HG02571 (cell line): Measurements from ENCODE around the gene SLC9A3.

Source experiments
- ATAC-seq: cut with Tn5 transposase; IDR thresholded peaks from one replicate; pipeline ENCODE4 v1.9.1; 2021; ENCODE audit warnings: mild to moderate bottlenecking, moderate library complexity; ENCODE audit not compliant: unreplicated experiment

The SLC9A3 gene

DNA sequence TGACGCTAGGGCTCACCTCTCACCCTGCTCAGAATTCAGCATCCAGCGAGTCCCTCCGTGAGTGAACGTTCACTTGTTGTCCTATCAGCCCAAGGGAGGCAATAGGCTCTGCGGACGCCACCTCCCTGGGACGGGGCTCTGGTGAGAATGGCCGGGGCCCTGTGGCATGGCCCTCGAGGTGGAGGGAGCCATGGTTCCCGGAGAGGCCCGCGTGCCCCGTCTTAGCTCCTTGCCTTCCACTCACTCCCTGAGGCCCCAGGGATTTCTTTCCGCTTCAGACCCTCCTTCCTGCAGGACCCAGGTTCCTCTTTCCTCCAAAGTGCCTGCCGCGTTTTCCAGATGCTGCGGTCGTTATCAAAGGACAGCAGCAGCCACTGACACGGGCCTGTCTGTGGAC is 59.8 kb downstream of the SLC9A3 start:
- ATAC-seq: no peak

DNA sequence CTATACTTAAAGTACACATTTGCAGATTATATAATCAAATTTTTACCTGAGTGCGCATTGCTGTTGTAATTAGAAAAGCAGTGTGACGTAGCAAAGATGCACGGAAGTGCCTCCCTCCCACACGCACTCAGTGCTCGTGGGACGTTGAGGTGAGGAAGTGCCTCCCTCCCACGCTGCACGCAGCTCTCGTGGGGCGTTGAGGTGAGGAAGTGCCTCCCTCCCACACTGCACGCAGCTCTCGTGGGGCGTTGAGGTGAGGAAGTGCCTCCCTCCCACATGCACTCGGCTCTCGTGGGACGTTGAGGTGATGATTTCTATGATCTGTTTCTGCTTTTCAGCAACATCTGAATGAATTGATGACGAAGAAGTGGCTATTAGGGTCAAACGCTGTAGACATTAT is 60.3 kb downstream of the SLC9A3 start:
- no peak for ATAC-seq

DNA sequence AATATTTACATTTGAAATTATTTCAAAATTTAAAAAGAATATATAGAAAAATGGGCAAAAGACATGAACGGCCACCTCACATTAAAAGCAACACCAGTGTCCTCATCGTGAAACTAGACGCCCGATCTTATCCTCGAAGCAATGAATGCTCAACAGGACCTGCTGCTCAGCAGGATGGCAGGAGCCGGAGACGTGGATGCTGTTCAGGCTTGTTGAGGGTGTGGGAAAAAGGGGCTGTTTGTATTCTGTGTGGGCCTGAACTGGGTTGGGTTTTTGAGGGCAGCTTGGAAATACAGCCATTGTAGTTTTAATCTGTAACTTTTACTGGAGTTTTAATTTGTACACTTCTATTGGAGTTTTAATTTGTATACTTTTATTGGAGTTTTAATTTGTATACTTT is 60.9 kb downstream of the SLC9A3 start:
- no peak for ATAC-seq

DNA sequence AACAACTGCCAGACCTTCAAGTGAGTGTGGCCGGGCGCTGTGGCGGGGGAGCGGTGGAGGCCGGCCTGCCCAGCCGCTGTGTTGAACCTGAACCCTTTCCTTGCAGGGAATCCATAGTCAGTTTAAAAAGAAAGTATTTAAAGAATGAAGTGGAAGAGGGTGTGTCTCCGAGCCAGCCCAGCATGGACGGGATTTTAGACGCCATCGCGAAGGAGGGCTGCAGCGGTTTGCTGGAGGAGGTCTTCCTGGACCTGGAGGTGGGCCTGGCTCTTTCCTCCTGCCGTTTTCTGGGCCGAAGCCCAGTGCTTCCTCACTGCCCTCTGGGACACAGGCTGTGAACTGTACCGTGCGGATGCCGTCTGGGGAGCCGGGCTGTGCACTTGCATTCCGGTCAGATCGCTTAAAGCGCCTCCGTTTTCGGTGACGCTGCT is 62.2 kb downstream of the SLC9A3 start:
- ATAC-seq: no peak

DNA sequence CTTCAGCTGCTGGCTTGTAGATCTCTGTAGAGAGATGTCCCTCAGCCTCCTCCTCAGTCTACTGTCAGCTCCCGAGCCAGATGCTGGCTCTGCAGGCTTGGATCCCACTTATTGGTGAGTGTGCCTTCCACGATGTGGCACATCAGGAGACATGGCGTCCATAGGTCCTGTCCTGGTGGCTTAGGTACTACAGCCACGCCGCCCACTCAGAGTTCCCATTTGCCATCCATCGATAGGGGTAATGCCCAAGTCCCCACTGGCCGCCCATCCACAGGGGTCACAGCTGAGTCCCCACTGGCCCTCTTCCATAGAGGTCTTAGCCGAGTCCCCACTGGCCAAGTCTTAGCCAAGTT is 64.0 kb downstream of the SLC9A3 start:
- no peak for ATAC-seq

DNA sequence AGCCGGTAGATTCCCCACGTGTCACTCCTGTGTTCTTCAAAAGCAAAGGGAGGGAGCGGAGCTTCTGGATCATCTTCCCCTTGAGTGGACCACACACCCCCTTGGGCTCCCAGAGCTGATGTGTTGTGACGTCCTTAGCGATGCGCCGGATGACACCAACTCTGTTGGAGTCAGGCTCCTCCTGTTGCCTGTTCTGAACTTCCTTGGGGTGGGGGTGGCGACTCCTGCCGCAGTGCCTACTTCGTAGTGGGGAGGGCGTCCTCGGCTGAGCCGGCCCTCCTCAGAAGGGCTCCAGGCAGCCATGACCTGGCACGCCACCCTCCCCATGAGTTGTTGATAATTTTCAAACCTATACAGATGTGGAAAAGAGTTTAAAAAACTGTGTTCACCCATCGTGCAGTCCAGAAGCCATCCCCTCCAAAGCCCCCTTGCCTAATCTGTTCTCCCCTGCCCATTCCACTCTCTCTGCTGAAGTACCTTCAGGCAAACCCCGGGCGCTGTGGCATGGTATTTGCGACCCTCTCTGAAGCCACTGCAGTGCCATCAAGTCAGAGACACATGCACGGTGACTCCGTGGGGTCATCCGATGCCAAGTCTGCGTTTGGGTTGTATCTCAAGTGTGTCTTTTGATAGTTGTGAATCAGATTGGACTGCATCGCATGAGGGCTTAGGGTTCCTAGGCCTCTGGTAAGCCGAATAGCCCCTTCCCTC is 64.5 kb downstream of the SLC9A3 start:
- no peak for ATAC-seq

DNA sequence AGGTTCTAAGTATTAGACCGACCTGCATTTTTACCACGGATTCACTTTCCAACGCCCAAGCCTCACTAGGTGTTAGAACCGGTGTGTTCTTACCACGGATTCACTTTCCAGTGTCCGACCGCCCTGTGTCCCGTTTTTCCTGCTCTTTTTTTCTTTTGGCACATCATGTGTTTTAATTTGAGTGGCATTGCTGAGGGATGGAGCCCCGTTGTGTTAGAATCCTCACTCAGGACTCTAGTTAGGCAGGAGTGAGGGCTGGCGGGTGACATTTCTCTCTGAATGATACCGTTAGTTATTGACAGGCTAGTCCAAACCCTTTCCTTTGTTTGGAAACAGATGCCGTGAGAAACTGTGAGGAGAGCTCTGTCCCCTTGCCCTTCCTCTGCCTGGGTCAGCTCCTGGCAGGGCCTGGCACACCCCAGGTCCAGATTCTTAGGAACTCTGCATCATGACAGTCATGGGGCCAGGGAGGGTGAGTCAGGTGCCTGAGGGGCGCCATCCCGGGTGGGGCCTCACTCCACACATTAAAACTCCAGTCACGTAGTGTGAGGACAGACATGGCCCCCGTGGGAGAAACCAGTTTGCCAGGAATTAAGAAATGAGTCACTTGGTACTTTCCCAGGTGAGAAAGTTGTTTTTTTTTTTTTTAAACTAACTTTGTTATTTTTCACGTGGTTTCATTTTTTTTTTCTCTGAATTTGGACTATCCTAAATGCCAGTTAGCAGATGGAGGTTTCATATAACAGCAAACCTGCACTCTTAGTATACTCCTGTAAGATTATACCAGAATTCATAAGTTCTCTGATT is 65.5 kb downstream of the SLC9A3 start:
- ATAC-seq: no peak

DNA sequence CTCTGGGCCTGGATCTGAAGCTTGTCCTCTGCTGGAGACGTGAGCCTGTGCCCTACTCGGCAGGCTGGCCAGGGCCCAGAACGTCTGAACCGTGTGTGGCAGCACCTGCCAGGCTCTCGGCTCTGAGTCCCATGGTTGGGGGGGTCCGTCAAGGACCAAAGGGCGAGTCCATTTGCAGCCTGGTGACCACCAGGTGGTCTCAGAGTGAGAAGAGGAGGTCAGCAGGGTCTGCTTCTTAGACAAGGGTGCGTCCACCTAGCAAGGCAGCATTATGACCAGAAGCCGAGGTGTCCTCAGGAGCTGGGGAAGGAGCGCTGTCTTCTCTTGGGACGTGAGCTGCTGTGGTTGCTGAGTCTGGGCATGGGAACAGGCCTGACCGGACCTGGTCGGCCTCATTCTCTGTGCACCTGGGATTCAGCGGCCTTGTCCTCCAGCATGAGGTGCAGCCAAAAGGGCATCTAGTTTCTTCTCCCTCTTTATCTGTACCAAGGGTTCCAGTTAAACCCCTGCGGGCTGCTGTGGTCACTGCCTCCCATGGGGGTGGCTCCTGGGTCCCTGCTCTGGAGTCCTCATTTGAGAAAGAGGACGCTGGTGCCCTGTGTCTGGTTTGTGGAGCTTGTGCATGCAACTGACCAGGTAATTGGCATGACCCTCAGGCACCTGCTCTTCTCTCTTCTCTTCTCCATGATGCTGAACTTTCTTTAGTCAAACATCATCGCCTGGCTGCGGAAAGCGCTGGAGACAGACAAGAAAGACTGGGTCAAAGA is 66.9 kb downstream of the SLC9A3 start:
- no peak for ATAC-seq

DNA sequence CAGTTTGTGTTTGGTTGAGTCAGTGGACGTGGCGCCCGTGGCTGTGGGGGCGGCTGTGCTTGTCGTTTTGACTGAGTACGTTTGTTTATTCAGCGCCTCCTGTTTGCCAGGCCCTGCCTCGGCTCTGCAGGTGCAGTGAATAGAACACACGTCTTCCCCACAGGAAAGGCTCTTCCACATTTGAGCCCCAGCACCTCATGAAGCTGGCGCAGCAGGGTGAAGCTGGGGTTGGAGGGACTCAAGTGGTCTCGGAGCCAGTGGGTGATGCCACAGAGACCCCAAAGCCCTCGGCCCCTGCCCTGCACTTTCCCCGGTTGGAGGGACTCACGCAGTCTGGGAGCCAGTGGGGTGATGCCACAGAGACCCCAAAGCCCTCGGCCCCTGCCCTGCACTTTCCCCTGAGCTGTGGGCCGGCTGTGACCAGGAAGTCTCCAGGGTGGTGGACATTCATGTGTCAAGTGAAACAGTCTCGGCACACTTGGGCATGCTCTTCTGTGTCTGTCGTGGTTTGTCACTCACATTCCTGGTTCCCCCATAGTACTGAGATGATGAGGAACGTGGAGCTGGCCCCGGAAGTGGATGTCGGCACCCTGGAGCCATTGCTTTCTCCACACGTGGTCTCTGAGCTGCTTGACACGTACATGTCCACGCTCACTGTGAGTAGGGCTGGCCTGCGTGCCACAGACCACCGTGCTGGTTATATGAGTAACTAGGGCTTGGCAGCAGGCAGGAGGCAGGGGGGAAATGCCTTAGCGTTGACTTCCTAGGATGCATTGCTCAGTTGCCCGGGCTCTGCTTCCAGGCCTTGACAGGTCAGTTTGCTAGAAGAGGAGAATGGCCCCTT is 67.7 kb downstream of the SLC9A3 start:
- no peak for ATAC-seq

DNA sequence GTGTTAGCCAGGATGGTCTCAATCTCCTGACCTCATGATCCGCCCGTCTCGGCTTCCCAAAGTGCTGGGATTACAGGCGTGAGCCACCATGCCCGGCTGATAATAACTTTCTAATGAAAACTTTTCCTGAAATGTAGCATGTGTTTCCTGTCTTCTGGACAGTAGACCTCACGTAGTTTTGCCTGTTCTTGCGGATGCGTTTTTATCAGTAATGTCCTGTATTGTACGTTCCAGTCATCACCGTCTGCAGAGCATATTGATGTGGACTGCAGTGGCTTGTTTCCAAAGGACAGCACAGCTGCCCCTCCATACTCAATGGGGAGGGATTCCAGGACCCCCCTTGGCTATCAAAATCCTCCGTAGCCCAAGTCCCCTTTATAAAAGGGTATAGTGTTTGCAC is 68.4 kb downstream of the SLC9A3 start:
- no peak for ATAC-seq

DNA sequence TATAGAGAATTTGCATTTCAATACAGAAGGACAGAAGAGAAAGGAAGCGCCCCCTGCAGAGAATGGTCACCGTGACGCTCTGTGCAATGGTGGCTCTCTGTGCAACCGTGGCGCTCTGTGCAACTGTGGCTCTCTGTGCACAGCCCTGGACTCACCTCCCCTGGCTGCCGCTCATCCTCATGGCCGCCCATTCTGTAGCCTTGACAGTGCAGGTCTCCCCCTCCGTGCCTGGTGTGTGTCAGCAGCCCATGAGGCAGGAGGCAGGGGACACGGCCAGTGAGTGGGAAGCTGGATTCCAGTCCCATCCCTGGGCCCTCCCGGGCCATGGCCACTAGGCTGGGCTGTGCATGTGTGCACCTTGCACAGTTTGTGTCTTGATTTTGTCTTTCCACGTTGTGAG is 69.3 kb downstream of the SLC9A3 start:
- ATAC-seq: no peak

DNA sequence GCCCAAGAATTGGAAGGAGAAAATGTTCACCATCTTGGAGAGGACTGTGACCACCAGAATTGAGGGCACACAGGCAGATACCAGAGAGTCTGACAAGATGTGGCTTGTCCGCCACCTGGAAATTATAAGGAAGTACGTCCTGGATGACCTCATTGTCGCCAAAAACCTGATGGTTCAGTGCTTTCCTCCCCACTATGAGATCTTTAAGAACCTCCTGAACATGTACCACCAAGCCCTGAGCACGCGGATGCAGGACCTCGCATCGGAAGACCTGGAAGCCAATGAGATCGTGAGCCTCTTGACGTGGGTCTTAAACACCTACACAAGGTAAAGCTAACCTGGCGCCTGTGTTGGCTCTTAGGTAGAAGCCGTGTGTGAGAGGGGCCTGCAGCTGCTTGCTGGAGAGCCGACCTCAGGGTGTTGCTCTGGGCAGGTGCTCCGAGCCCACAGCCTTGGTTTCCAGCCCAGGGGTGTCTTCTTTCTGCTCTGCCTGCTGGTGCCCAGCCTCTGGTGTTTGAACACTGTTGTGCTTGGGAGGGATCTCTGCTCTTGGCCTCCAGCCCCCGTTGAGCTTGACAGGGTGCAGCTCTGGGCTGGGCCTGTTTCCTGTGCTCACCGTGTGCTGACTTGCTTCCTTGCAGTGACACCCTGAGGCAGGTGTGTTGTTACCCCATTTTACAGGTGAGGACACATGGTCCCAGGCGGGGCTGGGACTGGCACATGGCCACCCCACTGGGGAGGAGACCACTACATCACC is 70.3 kb downstream of the SLC9A3 start:
- no peak for ATAC-seq

DNA sequence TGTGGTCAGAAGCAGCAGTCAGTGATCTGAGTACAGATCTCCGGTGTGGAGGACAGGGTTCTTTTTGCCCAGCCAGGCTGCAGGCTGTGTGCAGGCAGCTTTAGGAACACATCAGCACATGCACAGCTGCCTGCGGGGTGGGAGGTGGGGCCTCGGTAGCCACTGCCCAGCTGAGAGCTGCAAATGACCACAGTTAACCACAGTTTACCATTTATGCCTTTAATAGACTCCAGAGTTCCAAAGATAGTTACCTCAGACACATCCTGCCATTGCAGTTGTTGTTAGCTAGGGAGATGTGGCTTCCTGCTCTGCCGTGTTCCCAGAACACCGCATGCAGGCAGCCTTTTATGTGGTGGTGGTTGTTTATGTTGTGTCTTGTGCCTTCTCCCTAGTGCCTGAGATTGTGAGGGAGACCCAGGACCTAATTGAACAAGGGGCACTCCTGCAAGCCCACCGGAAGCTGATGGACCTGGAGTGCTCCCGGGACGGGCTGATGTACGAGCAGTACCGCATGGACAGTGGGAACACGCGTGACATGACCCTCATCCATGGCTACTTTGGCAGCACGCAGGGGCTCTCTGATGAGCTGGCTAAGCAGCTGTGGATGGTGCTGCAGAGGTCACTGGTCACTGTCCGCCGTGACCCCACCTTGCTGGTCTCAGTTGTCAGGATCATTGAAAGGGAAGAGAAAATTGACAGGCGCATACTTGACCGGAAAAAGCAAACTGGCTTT is 71.1 kb downstream of the SLC9A3 start:
- no peak for ATAC-seq

DNA sequence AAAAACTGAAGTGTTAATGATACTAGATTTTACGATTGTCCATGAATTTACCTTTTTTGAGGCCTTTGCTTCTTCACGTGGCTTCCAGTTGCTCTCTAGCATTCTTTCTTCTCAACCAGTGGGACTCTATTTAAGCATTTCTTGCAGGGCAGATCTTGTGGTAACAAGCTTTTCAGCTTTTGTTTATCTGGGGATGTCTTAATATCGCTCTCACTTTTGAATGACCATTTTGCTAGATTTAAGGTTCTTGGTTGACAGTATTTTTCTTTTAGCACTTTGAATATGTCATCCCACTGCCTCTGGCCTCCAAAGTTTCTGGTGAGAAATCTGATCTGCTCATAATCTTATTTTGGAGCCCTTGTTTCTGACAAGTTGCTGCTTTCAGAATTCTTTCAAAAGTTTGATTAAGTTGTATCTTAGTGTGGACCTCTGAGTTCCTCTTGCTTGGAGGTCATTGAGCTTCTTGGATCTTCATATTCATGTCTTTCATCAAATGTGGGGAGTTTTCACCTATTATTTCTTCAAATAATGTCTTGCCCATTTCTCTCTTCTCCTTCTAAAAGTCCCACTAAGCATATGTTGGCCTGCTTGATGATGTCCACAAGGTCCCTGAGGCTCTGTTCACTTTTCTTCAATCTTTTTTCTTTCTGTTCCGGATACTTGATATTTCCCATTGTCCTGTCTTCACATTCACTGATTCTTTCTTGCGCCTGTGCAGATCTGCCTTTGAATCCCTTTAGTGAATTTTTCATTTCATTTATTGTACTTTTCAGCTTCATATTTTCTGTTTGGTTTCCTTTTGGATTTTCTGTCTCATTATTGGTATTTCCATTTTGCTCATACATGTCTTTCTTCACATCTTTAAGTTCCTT is 72.4 kb downstream of the SLC9A3 start:
- no peak for ATAC-seq

DNA sequence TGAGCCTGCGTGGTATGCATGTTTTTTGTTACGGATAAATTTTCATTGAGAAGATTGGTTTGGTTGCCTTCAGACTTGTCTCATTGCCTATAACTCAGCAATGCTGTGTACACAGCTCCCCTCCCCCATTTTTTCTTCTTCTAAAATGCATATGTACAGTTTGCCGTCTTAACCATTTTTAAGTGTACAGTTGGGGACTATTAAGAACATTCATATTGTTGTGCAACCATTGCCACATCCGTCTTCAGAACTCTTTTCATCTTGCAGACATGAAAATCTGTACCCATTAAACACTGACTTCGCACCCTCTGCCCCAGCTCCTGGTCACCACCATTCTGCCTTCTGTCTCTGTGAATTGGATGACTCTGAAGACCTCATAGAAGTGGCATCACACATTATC is 75.1 kb downstream of the SLC9A3 start:
- no peak for ATAC-seq

DNA sequence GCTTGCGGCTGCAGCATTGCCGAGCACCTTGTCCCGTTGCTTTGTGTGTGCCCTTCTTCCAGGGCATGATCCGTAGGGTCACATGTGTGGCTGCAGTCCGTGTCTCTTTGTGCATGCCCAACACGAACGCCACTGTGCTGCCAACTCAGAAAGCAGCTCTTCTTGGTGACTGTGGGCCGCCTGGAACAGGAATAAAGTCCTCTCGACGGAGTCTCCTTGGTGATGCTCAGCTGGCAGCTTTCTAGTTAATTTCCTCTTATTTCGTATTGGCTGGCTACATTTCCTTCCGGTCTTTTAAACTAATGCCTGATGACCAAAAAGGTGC is 75.5 kb downstream of the SLC9A3 start:
- no peak for ATAC-seq

DNA sequence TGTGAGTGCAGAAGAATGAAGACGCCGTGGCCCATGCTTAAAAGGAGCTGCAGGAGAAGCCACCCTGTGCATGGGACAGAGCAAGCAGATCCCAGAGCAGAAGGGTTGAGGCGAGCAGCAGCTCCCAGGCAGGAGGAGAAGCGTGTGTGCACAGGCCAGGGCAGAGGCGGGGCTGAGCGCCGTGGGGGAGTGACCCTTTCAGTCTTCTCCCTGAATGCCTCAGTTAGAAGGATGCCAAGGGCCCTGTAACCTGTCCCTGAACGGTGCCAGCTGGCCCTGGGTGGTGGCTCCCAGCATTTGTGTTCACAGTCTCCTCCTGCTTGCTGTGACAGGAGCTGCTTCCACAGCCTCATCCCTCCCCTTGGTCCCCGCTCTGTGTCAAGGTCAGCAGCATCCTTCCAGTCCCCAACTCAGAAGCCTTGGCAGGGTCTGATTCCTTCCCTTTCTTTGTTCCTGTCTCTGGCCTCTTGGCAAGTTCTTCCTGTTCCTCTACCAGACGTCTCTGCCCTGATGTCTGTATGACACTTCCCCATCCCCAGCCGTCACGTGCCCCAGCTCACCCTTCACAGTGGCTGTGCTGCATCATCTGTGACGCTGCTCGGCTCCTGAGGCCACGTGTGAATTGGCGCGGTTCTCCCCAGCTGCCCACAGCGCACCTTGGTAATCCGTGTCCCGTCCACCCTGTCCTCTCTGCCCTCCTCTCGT is 76.0 kb downstream of the SLC9A3 start:
- ATAC-seq: no peak

DNA sequence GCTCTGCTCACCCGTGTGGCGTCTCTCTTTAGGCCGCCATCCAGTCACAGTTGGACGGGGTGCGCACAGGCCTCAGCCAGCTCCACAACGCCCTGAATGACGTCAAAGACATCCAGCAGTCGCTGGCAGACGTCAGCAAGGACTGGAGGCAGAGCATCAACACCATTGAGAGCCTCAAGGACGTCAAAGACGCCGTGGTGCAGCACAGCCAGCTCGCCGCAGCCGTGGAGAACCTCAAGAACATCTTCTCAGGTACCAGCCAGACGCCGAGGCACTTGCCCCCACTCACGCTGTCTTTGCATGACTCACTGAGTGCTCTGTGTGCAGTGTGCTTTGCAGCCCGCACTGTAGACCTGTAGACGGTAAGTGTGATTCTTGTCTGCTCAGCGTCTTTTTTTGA is 76.7 kb downstream of the SLC9A3 start:
- no peak for ATAC-seq
